Tibial nerve (tissue), 4 donors: ENCODE measurements around the gene TRMU. TPM values are rescaled to one million over a fixed set of nuclear protein-coding genes. Genes with fewer than 3 reads are reported as not detected.

Source experiments
- DNase-seq, 2 donors: peaks; one replicate each; pipeline ENCODE4 v3.0.0-alpha.2; 2019; ENCODE audit warnings: low spot score in 2 of 2
- H3K27ac ChIP-seq, 4 donors: fragments of 200-600 bp; sonication (generic) in 3 of 4; one replicate each; pipeline ENCODE4 v1.5.1; 2017 to 2019; ENCODE audit warnings: mild to moderate bottlenecking in 1 of 4
- H3K27me3 ChIP-seq, 2 donors: fragments of 200-600 bp; sonication (generic) in 1 of 2; one replicate each; pipeline versions ENCODE4 v1.5.1 to v1.6.0; 2017 to 2019
- H3K36me3 ChIP-seq, 3 donors: fragments of 200-600 bp; sonication (generic); one replicate each; pipeline ENCODE4 v1.5.1; 2018 to 2019
- H3K4me1 ChIP-seq, 4 donors: fragments of 200-600 bp; sonication (generic) in 3 of 4; one replicate each; pipeline ENCODE4 v1.5.1; 2017 to 2019
- H3K4me3 ChIP-seq, 4 donors: fragments of 200-600 bp; sonication (generic) in 3 of 4; one replicate each; pipeline ENCODE4 v1.5.1; 2017 to 2019; ENCODE audit warnings: mild to moderate bottlenecking in 1 of 4, moderate library complexity in 1 of 4
- H3K9me3 ChIP-seq, 4 donors: fragments of 200-600 bp; sonication (generic) in 3 of 4; one replicate each; pipeline ENCODE4 v1.5.1; 2017 to 2019
- EP300 ChIP-seq, 2 donors: sonication (generic); formaldehyde crosslinking; IDR thresholded peaks; one replicate each; pipeline ENCODE4 v1.6.1; 2017; ENCODE audit warnings: antibody characterized with exemption in 2 of 2, mild to moderate bottlenecking in 1 of 2
- POLR2A ChIP-seq, 2 donors: fragments of 450-650 bp; IDR thresholded peaks; one replicate each; pipeline ENCODE4 v1.6.1; 2017; ENCODE audit warnings: antibody characterized with exemption in 2 of 2, mild to moderate bottlenecking in 2 of 2, moderate library complexity in 2 of 2
- WGBS, 2 donors: methylation state at CpG; one replicate each; pipeline ENCODE4 v1.1.5; 2018; 5-methylcytosine and 5-hydroxymethylcytosine counted together
- total RNA-seq, 4 donors: library from RNA; depleted of rRNA; stranded (reverse); fragments of >200 nt; gene quantifications; one replicate each; pipeline ENCODE4 v1.1.0, GENCODE V29; 2016
- TF ChIP-seq, protein P1 (sequence below), 5 experiments: fragments of 200-600 bp in 3 of 5; fragments of 450-650 bp in 2 of 5; sonication (generic) in 3 of 5; IDR thresholded peaks; one replicate each; pipeline ENCODE4 v1.5.1; 2016 to 2019; ENCODE audit warnings: antibody characterized with exemption in 5 of 5, mild to moderate bottlenecking in 3 of 5, moderate library complexity in 2 of 5

TRMU gene
- total RNA-seq, 4 donors from 2014 or later = 50.0 to 85.3 (median 64.5) TPM

DNA sequence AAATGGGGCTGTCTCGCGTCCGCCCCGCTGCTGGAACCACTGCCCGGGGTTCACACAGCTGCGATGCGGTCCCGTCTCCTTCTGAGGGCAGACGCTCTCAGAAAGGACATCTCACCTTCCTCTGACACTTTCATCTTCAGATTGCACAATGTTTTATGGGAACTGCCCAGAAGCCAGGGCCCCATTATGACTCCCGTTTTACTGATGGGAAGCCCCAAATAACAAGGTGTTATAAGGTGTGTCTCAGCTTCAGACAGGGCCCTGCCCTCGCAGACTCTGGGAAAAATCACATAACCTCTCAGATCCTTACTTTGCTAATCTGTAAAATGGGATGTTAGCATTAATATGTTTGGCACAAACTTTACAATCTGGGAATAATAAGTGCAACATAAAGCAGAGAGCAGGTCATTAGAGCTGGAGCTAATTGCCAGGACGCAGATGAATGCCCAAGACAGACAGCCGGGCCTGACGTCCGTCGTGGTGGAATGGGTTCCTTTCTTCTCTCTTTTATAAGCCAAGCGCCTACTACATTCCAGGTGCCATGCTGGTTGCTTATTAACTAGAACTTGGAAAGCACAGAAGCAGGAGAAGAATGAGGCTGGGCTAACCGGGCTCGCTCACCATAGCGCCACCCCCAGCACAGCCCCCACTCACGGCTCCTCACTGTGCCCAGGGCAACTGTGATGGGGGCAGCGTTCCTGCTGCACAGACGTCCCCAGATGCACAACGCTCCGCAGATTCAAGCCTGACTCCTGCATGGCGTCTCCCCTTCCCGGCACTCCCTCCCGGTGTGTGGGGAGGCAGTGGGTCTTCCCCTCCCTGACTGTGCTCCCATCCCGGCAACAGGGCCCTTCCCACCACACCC lies 43.8 kb downstream of the TRMU start:
- H3K27ac ChIP-seq = no peak overlapping the region
- DNase-seq = no peak
- no peaks in the 10 kb centered on the region for H3K27me3 ChIP-seq
- 66 to 72% methylated on average over 29 of the region's 29 CpGs for WGBS, 2 donors
- no peak overlapping the region for H3K4me3 ChIP-seq
- TF ChIP-seq POLR2A (IDR thresholded peaks at IDR 0.05) = no peak
- no peak for TF ChIP-seq EP300 (IDR thresholded peaks at IDR 0.05)
- H3K4me1 ChIP-seq = peaks cover 0 to 8% (median 0%) of the 10 kb centered on the region in 4 donors
- peaks cover 0 to 26% (median 0%) of the 10 kb centered on the region in 4 donors for H3K9me3 ChIP-seq
- H3K36me3 ChIP-seq = no peaks in the 10 kb centered on the region

DNA sequence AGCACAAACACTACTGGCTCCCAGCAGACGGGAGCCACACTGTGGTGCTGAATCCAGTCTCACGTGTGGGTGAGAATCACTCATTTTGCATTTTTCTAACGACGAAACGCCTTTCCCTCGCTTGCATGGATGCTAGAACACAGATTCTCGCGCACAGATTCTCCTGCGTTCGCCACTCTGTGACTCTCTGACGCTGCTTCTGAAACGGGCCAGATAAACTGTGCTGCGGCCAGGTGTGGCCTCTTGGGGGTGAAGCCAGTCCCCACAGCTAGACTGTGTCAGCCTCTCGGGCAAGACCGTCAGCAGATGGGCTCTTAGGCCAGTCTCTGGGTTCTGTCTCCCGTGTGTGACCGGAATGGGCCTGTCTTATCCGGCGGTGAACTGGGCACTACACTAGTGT lies 44.6 kb downstream of the TRMU start:
- H3K36me3 ChIP-seq = no peaks in the 10 kb centered on the region
- H3K27me3 ChIP-seq = no peaks in the 10 kb centered on the region
- DNase-seq = no peak
- peaks cover 0 to 8% (median 0%) of the 10 kb centered on the region in 4 donors for H3K4me1 ChIP-seq
- H3K4me3 ChIP-seq = no peak overlapping the region
- H3K27ac ChIP-seq = no peak overlapping the region
- TF ChIP-seq, protein P1, sequence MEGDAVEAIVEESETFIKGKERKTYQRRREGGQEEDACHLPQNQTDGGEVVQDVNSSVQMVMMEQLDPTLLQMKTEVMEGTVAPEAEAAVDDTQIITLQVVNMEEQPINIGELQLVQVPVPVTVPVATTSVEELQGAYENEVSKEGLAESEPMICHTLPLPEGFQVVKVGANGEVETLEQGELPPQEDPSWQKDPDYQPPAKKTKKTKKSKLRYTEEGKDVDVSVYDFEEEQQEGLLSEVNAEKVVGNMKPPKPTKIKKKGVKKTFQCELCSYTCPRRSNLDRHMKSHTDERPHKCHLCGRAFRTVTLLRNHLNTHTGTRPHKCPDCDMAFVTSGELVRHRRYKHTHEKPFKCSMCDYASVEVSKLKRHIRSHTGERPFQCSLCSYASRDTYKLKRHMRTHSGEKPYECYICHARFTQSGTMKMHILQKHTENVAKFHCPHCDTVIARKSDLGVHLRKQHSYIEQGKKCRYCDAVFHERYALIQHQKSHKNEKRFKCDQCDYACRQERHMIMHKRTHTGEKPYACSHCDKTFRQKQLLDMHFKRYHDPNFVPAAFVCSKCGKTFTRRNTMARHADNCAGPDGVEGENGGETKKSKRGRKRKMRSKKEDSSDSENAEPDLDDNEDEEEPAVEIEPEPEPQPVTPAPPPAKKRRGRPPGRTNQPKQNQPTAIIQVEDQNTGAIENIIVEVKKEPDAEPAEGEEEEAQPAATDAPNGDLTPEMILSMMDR (IDR thresholded peaks at IDR 0.05) = no peak
- TF ChIP-seq EP300 (IDR thresholded peaks at IDR 0.05) = no peak
- no peak for TF ChIP-seq POLR2A (IDR thresholded peaks at IDR 0.05)
- peaks cover 0 to 20% (median 0%) of the 10 kb centered on the region in 4 donors for H3K9me3 ChIP-seq
- 82 to 87% methylated on average over 14 to 19 of the region's 19 CpGs for WGBS, 2 donors

DNA sequence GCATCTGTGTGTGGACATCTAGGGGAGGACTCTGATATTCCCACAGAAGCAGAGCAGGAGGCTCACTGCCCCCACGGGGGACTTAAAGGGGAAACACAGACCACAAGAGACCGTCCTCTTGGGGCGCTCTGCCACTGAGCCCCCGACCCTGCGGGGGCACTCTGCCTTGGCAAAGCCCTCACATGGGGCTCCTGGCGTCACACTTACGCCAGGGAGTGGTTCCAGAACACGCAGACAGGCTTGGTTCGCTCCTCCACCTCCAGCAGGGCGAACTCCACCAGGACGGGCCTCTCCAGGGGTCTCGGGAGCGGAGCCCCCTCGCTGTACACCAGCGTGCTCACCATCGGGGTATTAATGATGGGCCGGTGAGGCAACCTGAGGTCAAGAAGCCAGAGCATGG lies 45.1 kb downstream of the TRMU start:
- Histone ChIP-seq H3K4me1 (peaks cover 0 to 8% (median 0%) of the 10 kb centered on the region in 4 donors), H3K36me3 (no peaks in the 10 kb centered on the region), H3K4me3 (no peak overlapping the region), H3K27me3 (no peaks in the 10 kb centered on the region), H3K27ac (no peak overlapping the region), H3K9me3 (peaks cover 0 to 16% (median 0%) of the 10 kb centered on the region in 4 donors)
- no peak for DNase-seq
- TF ChIP-seq POLR2A (IDR thresholded peaks at IDR 0.05) = no peak
- WGBS, 2 donors = 88 to 91% methylated on average over 17 of the region's 17 CpGs

DNA sequence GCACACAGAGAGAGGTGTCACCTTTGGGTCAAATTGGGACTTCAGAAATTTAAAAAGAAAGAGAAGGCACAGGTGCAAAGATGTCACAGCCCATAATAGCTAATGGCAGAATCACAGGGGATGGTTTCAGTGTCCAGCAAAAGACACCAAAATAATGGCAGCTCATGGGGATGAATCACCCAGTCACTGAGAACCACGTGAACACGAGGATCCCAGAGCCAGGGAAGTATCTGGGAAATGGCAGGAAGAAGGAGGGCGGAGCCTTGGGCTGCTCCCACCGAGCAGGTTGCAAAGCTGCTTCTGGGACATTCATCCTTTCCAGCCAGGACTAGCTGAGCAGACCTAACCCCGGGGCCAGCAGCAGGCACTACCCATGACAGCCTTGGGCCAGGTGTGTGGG lies 45.6 kb downstream of the TRMU start:
- no peak for DNase-seq
- Histone ChIP-seq H3K27me3 (no peaks in the 10 kb centered on the region), H3K4me3 (no peak overlapping the region), H3K4me1 (peaks cover 0 to 8% (median 0%) of the 10 kb centered on the region in 4 donors), H3K27ac (no peak overlapping the region), H3K36me3 (no peaks in the 10 kb centered on the region), H3K9me3 (peaks cover 0 to 10% (median 0%) of the 10 kb centered on the region in 4 donors)
- no peak for TF ChIP-seq POLR2A (IDR thresholded peaks at IDR 0.05)
- TF ChIP-seq EP300 (IDR thresholded peaks at IDR 0.05) = no peak
- TF ChIP-seq, protein P1 (IDR thresholded peaks at IDR 0.05) = no peak
- 52 to 56% methylated on average over 4 to 5 of the region's 5 CpGs for WGBS, 2 donors

DNA sequence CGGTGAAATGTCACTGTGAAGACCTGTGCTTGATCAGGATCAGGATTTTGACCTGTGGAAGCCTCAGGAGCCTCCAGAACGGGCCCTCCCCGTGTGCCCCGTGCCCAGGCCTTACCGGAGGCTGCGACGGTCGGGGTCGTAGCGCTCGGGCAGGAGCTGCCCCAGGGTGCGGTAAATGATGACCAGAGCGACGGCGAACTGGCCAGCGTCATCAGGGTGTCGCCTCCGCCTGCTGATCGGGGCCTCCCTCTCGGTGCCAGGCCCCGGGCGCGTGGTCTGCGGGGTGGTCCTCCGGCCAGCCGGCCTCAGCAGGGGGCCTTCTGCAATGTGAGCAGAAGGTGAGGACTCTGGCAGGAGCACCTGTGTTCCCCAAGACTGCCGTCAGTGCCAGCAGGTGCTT lies 46.2 kb downstream of the TRMU start:
- Histone ChIP-seq H3K9me3 (peaks cover 0 to 4% (median 0%) of the 10 kb centered on the region in 4 donors), H3K4me1 (peaks cover 0 to 8% (median 0%) of the 10 kb centered on the region in 4 donors), H3K27ac (no peak overlapping the region), H3K27me3 (no peaks in the 10 kb centered on the region), H3K4me3 (no peak overlapping the region), H3K36me3 (no peaks in the 10 kb centered on the region)
- no peak for DNase-seq
- 88 to 96% methylated on average over 5 to 12 of the region's 27 CpGs for WGBS, 2 donors
- TF ChIP-seq POLR2A (IDR thresholded peaks at IDR 0.05) (no peak), EP300 (IDR thresholded peaks at IDR 0.05) (no peak)
- TF ChIP-seq, protein P1 (IDR thresholded peaks at IDR 0.05) = no peak

DNA sequence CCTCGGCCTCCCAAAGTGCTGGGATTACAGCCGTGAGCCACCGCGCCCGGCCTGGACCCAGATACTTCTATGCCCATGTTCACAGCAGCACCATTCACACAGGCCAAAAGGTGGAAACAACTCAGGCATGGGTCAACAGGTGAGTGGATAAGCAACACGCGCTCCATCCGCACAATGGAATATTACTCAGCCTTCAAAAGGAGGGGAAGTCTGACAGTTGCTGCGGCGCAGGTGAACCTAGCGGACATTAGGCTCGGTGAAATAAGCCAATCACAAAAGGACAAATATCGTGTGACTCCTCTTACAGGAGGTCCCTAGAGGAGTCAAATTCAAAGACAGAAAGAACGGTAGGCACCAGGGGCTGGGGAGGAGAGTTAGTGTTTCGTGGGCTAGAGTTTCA lies 47.0 kb downstream of the TRMU start:
- no peak overlapping the region for H3K4me3 ChIP-seq
- WGBS, 2 donors = 86 to 91% methylated on average over 15 of the region's 15 CpGs
- no peak for DNase-seq
- H3K4me1 ChIP-seq = peaks cover 0 to 8% (median 0%) of the 10 kb centered on the region in 4 donors
- TF ChIP-seq, protein P1 (IDR thresholded peaks at IDR 0.05) = no peak
- TF ChIP-seq POLR2A (IDR thresholded peaks at IDR 0.05) (no peak), EP300 (IDR thresholded peaks at IDR 0.05) (no peak)
- H3K27me3 ChIP-seq = no peaks in the 10 kb centered on the region
- no peak overlapping the region for H3K27ac ChIP-seq
- no peaks in the 10 kb centered on the region for H3K9me3 ChIP-seq
- H3K36me3 ChIP-seq = no peaks in the 10 kb centered on the region
